Anterior cingulate cortex (tissue), 58 donors: ENCODE results near the gene PITPNM2.

ENCODE experiments used
- DNase-seq, 58 donors: peaks; one replicate each; lab custom pipeline; 2025; lab: John Stamatoyannopoulos, UW

The PITPNM2 gene

DNA sequence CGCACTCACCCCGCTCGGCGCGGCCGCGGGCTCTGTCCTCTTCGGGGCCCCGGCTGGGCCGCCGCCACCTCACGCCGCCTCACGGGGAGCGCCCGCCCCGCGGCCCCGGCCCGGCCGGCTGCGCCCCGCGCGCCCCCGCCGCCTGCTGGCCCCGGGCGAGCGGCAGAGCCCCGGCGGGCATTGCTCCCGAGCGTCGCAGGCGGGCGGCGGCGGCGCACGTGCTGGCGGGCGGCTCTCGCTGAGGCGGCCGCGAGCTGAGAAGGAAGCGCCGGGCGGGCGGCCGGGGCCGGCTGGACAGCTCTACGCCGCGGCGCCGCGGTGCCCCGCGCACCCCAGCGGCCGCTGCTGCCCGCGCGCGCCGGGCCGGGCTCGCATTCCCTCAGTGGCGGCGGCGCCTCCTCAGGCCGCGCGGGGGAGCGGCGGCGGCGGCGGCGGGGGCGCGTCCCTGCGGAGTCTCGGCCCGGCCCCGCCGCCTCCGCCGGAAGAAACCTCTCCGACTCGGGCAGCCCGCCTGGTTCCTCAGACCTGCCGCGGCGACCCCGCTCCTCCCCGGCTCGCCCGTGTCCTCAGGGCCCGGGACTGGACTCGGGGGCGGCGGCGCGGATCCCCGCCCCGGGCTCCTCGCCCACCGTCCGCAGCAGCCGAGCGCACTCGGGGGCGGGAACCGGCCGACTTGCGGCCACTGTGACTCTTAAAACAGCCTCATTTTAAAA is at the start of gene PITPNM2:
TSS of gene PITPNM2 (minus strand) at position 347 of the 713 bp plus-strand sequence. CDS start 116,500 bp downstream, outside the sequence.
- peak in 22 of 58 donors; percentile 15 to 67 (median 34) for DNase-seq

DNA sequence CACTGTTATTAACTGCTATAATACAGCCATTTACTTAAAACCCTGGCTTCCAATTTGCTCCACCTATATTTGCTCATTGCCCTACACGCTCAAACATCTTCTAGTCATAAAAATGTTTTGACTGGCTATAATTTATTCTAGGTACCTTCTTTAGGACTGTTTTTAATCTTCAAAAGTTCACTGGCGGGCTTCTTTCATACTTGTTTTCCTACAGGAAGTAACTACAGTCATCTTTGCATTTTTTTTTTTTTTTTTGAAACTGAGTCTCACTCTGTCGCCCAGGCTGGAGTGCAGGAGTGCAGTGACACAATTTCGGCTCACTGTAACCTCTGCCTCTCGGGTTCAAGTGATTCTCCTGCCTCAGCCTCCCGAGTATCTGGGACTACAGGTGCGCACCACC is 49.5 kb upstream of the PITPNM2 start:
- no peak for DNase-seq

DNA sequence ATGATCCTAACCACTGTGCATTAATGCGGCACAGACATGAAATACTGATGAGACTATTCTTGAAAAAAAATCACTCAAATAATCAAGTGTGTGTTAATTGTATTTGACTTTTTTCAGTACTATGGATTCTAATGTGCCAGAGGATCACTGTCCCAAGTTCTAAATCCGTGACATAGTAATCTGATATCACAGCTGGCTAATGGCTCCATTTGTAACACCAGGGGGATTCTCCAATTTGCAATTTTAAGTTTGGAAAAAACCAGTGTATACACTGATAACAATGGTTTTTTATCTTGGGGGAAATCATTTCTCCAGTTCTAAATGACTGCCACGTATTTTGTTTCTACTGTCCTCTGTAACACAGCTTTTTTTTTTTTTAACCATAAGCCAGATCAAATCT is 49.0 kb upstream of the PITPNM2 start:
- no peak for DNase-seq

DNA sequence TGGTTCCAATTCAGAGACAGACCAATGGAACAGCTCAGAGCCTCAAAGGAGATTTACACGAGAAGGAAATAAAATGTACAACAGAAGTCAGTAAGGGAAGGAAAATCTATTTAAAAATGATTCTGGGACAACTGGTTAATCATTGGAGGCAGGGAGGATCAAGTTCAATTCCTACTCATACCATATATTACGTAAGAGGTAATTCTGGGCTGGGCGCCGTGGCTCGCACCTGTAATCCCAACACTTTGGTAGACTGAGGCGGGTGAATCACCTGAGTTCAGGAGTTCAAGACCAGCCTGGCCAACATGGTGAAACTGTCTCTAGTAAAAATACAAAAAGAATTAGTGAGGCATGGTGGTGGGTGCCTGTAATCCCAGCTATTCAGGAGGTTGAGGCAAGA is 36.7 kb upstream of the PITPNM2 start:
- DNase-seq = no peak

DNA sequence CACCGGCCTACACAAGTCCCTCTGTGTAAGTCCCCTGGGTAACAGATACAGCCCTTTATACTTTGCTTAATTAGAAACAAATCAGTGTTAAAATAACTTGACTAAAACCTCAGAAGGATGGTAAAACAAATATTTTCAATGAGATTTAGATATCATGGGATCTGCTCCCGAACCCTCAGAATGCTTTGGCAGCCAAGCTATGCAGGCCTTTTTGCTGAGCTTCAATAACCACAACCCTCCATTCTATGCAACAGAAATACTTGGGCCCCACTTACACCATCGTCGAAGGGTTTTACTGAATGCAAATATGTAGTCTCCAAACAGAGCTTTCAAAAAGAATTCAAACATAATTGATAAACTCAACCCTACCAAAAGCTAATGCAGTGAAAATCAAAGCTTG is 29.3 kb upstream of the PITPNM2 start:
- DNase-seq = no peak

DNA sequence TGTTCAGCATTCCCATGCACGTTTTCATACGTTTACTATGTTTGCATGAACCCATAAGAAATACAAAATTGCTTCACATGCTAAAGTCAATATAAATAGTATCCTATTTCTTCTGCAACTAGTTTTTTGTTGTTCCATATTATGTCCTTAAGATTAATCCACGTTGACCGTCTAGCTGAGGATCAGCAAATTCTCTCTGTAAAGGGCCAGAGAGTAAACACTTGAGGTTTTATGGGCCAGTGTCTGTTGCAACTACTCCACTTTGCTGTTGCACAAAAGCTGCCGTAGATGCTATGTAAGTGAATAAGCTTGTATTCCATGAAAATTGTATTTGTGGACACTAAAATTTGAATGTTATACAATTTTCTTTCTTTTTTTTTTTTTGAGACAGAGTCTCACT is 21.1 kb upstream of the PITPNM2 start:
- no peak for DNase-seq

DNA sequence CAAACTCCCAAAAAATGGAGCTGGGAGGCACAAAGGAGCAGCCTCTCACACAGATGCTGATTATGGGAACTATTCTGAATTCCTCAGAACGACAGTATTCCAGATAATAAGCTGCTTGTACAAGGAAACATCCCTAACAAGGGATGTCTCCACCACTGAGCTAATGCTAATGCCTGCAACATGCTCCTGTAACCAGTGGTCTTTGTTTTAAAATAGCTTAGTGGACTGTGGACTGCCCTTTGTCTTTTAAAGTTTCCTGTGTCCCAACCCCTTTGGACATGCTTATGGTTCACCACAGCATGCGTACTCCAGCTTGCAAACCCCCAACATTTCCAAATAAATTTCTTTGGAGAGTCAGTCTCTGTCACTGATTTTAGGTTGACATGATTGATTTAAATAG is 16.4 kb upstream of the PITPNM2 start:
- DNase-seq = no peak

- no peak for DNase-seq
These were observed 14.6 kb upstream of the PITPNM2 start for GRCh38 chr12:123165537-123165936.

GRCh38 chr12:123164710-123165261 is 13.9 kb upstream of the PITPNM2 start:
- no peak for DNase-seq

- no peak for DNase-seq
These were observed 13.3 kb upstream of the PITPNM2 start for GRCh38 chr12:123164222-123164621.

GRCh38 chr12:123163227-123163626 is 12.3 kb upstream of the PITPNM2 start:
- no peak for DNase-seq

- no peak for DNase-seq
These were observed 10.1 kb upstream of the PITPNM2 start for GRCh38 chr12:123160801-123161487.

- no peak for DNase-seq
These were observed 3.0 kb upstream of the PITPNM2 start for GRCh38 chr12:123153906-123154305.

GRCh38 chr12:123152833-123153232 is 1.9 kb upstream of the PITPNM2 start:
- DNase-seq = no peak

- no peak for DNase-seq
These were observed 866 bp upstream of the PITPNM2 start for GRCh38 chr12:123151457-123152454.

DNA sequence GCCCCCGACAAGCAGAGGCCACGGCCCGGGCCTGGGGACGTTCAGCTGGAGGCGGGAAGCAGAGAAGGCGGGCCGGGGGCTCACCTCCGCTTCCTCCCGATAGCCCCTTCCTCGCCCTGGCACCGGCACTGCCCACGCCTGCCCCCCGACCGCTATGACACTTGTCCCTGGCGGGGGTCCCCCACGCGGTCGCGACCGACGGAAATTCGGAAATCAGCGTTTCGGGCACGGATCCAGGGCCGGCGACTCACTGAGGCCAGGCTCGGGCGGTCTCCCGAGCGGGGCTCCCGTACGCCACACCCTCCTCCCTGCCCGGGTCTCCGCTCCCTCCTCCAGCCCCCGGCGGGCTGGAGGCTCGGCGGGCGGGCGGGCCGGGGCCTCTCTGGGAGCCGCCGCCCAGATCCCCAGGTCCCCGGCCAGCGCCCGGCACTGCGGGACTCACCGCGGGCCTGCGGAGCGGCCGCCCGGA is 581 bp downstream of the PITPNM2 start:
- DNase-seq = peak in 6 of 58 donors; percentile 7 to 37 (median 28)

DNA sequence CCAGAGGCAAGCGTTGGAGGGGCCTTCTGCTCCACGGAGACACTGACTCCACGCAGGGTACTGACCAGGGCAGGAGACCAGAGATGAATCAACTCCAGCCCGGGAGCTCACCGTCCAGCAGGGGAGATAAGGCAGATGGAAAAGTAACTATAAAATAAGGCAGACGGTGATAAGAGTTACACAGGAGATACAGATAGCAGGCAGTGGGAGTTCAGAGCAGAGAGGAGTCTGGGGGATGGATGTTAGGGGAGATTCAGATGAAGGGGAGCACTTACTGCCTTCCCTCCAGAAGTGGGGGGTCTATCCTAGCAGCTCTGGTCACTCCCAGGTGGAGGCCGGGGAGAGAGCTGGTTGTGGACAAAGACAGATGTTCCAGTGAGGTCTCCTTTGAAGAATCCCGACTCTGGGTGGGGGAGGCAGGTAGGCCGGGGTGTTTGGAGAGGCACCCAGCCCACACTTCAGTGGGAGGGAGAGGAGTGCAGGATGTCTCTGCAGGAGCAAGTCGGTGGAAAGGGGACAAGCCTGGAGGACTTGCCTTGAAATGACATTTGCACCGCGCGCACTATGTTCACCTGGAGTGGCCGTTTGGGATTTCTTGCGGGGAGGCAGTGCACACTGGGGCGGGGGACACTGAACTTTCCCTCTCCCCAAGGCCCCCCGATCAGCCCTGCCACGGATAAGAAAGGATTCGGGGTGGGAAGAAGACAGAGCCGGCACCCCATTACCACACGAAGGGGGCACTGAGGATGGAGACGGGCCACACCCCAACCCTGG is 1.2 kb downstream of the PITPNM2 start:
- DNase-seq = peak in 2 of 58 donors; percentile 21 to 58

- peak in 3 of 58 donors; percentile 28 to 58 (median 40) for DNase-seq
These were observed 1.8 kb downstream of the PITPNM2 start for GRCh38 chr12:123149088-123149487.

DNA sequence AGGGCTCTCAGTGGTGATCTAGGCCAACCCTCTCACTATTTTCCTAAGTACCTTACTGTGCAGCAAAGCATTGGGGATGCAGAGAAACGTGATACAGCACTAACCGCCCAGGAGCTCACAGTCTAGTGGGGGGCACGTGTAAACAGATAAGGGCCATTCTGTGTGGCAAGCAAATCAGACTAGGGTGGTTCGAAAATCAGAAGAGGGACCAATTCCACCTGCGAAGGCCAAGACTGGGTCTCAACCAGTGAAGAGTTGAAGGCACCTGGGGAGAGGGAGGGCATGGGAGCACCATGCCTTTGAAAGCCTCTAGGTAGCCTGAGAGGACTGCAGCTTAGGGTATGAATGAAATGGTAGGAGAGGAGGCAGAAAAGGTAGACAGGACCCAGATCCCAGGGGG is 2.2 kb downstream of the PITPNM2 start:
- no peak for DNase-seq

- no peak for DNase-seq
These were observed 2.7 kb downstream of the PITPNM2 start for GRCh38 chr12:123148223-123148622.
